AG04449 (cell line): ENCODE results near the gene FZD1.

Experiments
- CTCF ChIA-PET: fragments of 350-600 bp; formaldehyde crosslinking; extraction: SDS; loops from one replicate; lab custom pipeline; 2021; ENCODE audit warnings: antibody characterized with exemption; lab: Yijun Ruan, JAX
- POLR2A ChIA-PET: fragments of 400-600, 350-600 bp; formaldehyde crosslinking; extraction: SDS; loops from one replicate; lab custom pipeline; 2020; ENCODE audit warnings: antibody characterized with exemption, inconsistent platforms; lab: Yijun Ruan, JAX
- DNase-seq: peaks from one replicate; pipeline ENCODE4 v3.0.0-alpha.2; 2010; ENCODE audit warnings: low read depth, low spot score
- H3K4me3 ChIP-seq: 2 replicates; pipeline ENCODE4 v1.5.1; 2011; ENCODE audit warnings: low read depth, mild to moderate bottlenecking, control low read depth, low read length
- TF ChIP-seq, protein P1 (sequence below): IDR thresholded peaks from one replicate; pipeline ENCODE4 v1.5.1; 2011; ENCODE audit warnings: mild to moderate bottlenecking, moderate library complexity, low read length, control low read depth, inconsistent platforms; ENCODE audit not compliant: insufficient read depth; ENCODE audit errors: missing control alignments

Gene FZD1

GRCh38 chr7:91242097-91242844 is 22.0 kb upstream of the FZD1 start:
- DNase-seq, result no peak
- TF ChIP-seq, protein P1, sequence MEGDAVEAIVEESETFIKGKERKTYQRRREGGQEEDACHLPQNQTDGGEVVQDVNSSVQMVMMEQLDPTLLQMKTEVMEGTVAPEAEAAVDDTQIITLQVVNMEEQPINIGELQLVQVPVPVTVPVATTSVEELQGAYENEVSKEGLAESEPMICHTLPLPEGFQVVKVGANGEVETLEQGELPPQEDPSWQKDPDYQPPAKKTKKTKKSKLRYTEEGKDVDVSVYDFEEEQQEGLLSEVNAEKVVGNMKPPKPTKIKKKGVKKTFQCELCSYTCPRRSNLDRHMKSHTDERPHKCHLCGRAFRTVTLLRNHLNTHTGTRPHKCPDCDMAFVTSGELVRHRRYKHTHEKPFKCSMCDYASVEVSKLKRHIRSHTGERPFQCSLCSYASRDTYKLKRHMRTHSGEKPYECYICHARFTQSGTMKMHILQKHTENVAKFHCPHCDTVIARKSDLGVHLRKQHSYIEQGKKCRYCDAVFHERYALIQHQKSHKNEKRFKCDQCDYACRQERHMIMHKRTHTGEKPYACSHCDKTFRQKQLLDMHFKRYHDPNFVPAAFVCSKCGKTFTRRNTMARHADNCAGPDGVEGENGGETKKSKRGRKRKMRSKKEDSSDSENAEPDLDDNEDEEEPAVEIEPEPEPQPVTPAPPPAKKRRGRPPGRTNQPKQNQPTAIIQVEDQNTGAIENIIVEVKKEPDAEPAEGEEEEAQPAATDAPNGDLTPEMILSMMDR, result no peak
- H3K4me3 ChIP-seq, result no peak overlapping the region
- POLR2A ChIA-PET, result no interaction called here
- CTCF ChIA-PET, result interaction anchor here (1.4 kb wide), 1 partner anchor 12 kb away, joined by 3 read pairs; no protein-coding TSS in a partner anchor

DNA sequence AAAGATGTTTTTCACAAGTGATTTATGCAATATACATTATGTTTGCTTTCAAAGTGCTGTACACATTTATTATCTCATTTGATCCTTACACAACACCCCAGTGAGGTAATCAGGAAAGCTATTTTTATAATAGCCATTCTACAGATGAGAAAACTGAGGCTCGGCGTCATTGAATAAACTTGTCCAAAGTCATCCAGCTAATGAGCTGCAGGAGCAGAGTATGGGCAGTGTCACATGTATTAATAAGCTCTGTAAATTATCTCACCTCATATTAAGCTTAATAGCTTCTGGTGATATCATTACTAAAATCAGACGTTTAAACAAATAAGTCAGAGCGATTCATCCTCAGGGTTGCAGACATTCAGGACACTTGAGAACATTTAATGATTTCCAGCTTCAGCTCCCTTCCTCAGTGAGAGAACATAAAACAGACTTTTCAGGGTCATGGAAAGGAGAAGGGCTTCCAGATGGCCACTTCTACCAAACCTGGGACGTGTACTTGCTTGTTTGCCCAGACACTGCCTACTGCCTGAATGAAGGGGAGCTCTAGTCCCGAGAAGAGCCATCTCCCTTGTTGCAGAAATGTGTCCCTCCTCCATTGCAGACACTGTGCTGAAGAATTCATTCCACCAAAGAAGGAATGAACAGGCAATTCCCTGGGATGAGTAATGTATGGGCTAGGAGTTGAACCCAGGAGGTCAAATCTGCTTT is 20.5 kb upstream of the FZD1 start:
- DNase-seq, result no peak
- no peak overlapping the region for H3K4me3 ChIP-seq
- POLR2A ChIA-PET, result no interaction called here
- CTCF ChIA-PET, result interaction anchor here (1.1 to 2.6 kb wide), 3 partner anchors 10 to 154 kb away, joined by 4 to 10 read pairs (median 4); no protein-coding TSS in a partner anchor
- TF ChIP-seq, protein P1, result no peak

- TF ChIP-seq, protein P1, result no peak
- no peak overlapping the region for H3K4me3 ChIP-seq
- CTCF ChIA-PET, result interaction anchor here (0.9 to 1.3 kb wide), 3 partner anchors 10 to 157 kb away, joined by 3 read pairs; no protein-coding TSS in a partner anchor
- POLR2A ChIA-PET, result no interaction called here
- DNase-seq, result no peak
Observed at GRCh38 chr7:91247500-91247899, 16.7 kb upstream of the FZD1 start.

DNA sequence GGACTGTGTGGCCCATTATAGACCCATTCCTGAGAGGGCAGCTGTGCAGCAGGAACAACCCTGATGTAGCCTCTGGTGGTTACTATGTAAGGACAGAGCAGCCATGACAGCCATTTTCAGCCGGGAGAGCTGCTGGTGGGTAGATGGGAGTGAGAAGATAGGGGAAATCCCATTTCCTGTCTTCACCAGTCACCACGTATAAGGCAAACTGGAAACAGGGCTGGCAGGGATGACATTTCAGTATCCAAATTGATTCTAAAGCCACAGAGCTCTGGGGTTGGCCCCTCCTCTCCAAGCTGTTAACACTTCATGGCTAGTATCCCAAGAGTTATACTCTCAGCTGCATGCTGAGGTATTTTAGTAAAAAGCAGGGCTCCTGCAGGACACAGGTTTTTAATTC is 15.2 kb upstream of the FZD1 start:
- ChIA-PET CTCF (interaction anchor here (1.3 to 4.9 kb wide), 4 partner anchors 8 to 166 kb away, joined by 4 to 32 read pairs (median 4); no protein-coding TSS in a partner anchor), POLR2A (interaction anchor here (1.1 kb wide), 1 partner anchor 67 kb away, joined by 4 read pairs; no protein-coding TSS in a partner anchor)
- no peak overlapping the region for H3K4me3 ChIP-seq
- TF ChIP-seq, protein P1, result no peak
- DNase-seq, result no peak

- CTCF ChIA-PET, result interaction anchor here (1.1 to 4.9 kb wide), 6 partner anchors 9 to 167 kb away, joined by 3 to 32 read pairs (median 4); no protein-coding TSS in a partner anchor
- H3K4me3 ChIP-seq, result no peak overlapping the region
- no peak for DNase-seq
- POLR2A ChIA-PET, result interaction anchor here (1.0 to 1.1 kb wide), 2 partner anchors 11 to 67 kb away, joined by 3 to 4 read pairs; no protein-coding TSS in a partner anchor
- TF ChIP-seq, protein P1, result no peak
Observed at GRCh38 chr7:91249506-91250233, 14.6 kb upstream of the FZD1 start.
